ENCODE results near the gene ADH4.

The ADH4 gene

GRCh38 chr4:99077177-99077576 is 66.9 kb downstream of the ADH4 start:
- Mint-ChIP-seq H3K4me3 (no peak overlapping the region), H3K4me1 (no peaks in the 10 kb centered on the region), H3K27ac (no peak overlapping the region), H3K36me3 (peaks cover 99% of the 10 kb centered on the region), H3K9me3 (no peaks in the 10 kb centered on the region)
- DNase-seq (ENCODE audit: low spot score in 2 of 2) (no peak), ATAC-seq (no peak)

GRCh38 chr4:99076292-99076976 is 67.7 kb downstream of the ADH4 start:
- Mint-ChIP-seq H3K36me3 (peaks cover 99% of the 10 kb centered on the region), H3K27ac (no peak overlapping the region), H3K4me1 (no peaks in the 10 kb centered on the region), H3K9me3 (no peaks in the 10 kb centered on the region), H3K4me3 (no peak overlapping the region)
- no peak for ATAC-seq
- DNase-seq (ENCODE audit: low spot score in 2 of 2) = no peak

GRCh38 chr4:99074816-99075215 is 69.3 kb downstream of the ADH4 start:
- ATAC-seq = no peak
- H3K4me1 Mint-ChIP-seq = no peaks in the 10 kb centered on the region
- peaks cover 99% of the 10 kb centered on the region for H3K36me3 Mint-ChIP-seq
- no peak for DNase-seq (ENCODE audit: low spot score in 2 of 2)
- no peak overlapping the region for H3K27ac Mint-ChIP-seq
- H3K9me3 Mint-ChIP-seq = no peaks in the 10 kb centered on the region
- H3K4me3 Mint-ChIP-seq = no peak overlapping the region
